Fibroblast of lung (primary cell): ENCODE results near the gene CFAP61. TPM values are rescaled to one million over a fixed set of nuclear protein-coding genes. Genes with fewer than 3 reads are reported as not detected.

Source experiments
- DNase-seq, 2 donors: peaks; one replicate each; pipeline versions ENCODE4 v3.0.0 to v3.0.0-alpha.2; 2010; ENCODE audit warnings: low read depth in 2 of 2
- H2AFZ ChIP-seq: 2 replicates; pipeline ENCODE4 v1.5.1; 2012; ENCODE audit warnings: low read length, control low read depth, inconsistent platforms
- H3K27ac ChIP-seq: 2 replicates; pipeline ENCODE4 v1.5.1; 2011; ENCODE audit warnings: low read length, control low read depth; ENCODE audit not compliant: insufficient read depth
- H3K27me3 ChIP-seq: 2 replicates; pipeline ENCODE4 v1.5.1; 2011; ENCODE audit warnings: mild to moderate bottlenecking, low read length; ENCODE audit not compliant: control insufficient read depth, insufficient read depth
- H3K36me3 ChIP-seq: 2 replicates; pipeline ENCODE4 v1.5.1; 2011; ENCODE audit warnings: low read length; ENCODE audit not compliant: control insufficient read depth, insufficient read depth
- H3K4me1 ChIP-seq: 2 replicates; pipeline ENCODE4 v1.5.1; 2011; ENCODE audit warnings: low read length; ENCODE audit not compliant: control insufficient read depth, insufficient read depth; ENCODE audit errors: extremely low read depth
- H3K4me2 ChIP-seq: 2 replicates; pipeline ENCODE4 v1.5.1; 2011; ENCODE audit warnings: low read length, control low read depth; ENCODE audit not compliant: insufficient read depth; ENCODE audit errors: extremely low read depth
- H3K4me3 ChIP-seq, 4 experiments: fragments of 200-600 bp in 1 of 4; sonication (generic) in 1 of 4; replicated peaks in 1 of 4; 2 replicates each; pipeline ENCODE4 v1.5.1; 2011 to 2016; ENCODE audit warnings: low read length in 4 of 4, low read depth in 3 of 4, mild to moderate bottlenecking in 3 of 4, control low read depth in 2 of 4, inconsistent platforms in 1 of 4, mixed read lengths in 1 of 4; ENCODE audit not compliant: insufficient read depth in 1 of 4; ENCODE audit errors: control extremely low read depth in 1 of 4
- H3K79me2 ChIP-seq: 2 replicates; pipeline ENCODE4 v1.5.1; 2012; ENCODE audit warnings: mild to moderate bottlenecking, low read length, inconsistent platforms; ENCODE audit not compliant: control insufficient read depth, insufficient read depth
- H3K9ac ChIP-seq: 2 replicates; pipeline ENCODE4 v1.5.1; 2011; ENCODE audit warnings: mild to moderate bottlenecking, low read length, control low read depth; ENCODE audit not compliant: insufficient read depth
- H3K9me3 ChIP-seq: 2 replicates; pipeline ENCODE4 v1.5.1; 2012; ENCODE audit warnings: low read depth, low read length; ENCODE audit not compliant: control insufficient read depth, insufficient read depth
- H4K20me1 ChIP-seq: 2 replicates; pipeline ENCODE4 v1.5.1; 2011; ENCODE audit warnings: low read length; ENCODE audit not compliant: control insufficient read depth, insufficient read depth; ENCODE audit errors: extremely low read depth
- EZH2 ChIP-seq: IDR thresholded peaks from 2 replicates; pipeline ENCODE4 v1.5.1; 2012; ENCODE audit warnings: low read length, control low read depth, mild to moderate bottlenecking; ENCODE audit errors: missing control alignments
- polyA plus RNA-seq, 2 donors: library from polyadenylated mRNA; depleted of rRNA in 1 of 2; stranded (reverse) in 1 of 2; unstranded in 1 of 2; fragments of >200 nt; gene quantifications; 2 replicates each; pipeline ENCODE4 v1.2.1, GENCODE V29; 2011 to 2012; ENCODE audit warnings: missing spikeins in 1 of 2
- total RNA-seq: library from RNA; depleted of rRNA; stranded (reverse); fragments of >200 nt; gene quantifications from 2 replicates; pipeline ENCODE4 v1.2.1, GENCODE V29; 2014
- TF ChIP-seq, protein P1 (sequence below), 2 donors: IDR thresholded peaks in 1 of 2; conservative IDR thresholded peaks in 1 of 2; 1 replicate in 1 of 2; 2 replicates in 1 of 2; pipeline ENCODE4 v1.5.1; 2011 to 2012; ENCODE audit warnings: low read length in 2 of 2, control low read depth in 1 of 2, inconsistent platforms in 1 of 2, low read depth in 1 of 2, mild to moderate bottlenecking in 1 of 2

The CFAP61 gene
- total and polyA plus RNA-seq, 2 donors (not counting 1 experiment from before 2014, with no cell fraction given) = not detected

DNA sequence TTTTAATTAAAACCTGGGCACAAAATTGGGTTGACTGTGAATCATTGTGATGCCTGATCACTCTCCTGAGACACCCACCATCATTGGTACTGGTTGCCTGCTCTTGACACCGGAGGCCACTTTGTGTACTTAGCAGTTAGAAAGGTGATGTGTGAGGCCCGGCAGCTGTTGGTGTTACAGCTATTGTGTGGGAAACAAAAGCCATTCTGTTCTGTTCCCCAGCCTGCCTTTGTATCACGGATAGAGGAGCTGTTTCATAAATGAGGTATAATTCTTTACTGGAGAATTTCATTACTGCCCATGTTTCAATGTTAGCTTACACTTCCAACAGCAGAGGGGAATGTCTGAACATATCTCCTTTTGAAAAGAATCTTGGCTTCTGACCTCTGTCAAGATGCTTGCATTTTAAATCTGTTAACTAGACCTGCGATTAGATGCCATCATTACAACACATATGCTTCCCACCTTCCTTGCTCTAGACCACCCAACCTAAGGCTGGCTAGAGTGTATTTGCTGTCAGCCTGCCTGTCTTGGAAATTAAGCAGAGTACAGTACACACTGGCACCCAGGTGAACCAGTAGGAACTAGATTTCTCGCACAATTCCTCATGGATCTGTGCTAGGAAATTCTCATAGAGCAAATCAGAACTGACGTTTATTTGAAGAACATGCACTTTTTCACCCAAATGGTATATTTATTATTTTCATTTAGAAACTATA lies 173.2 kb downstream of the CFAP61 start:
- no peak for DNase-seq
- TF ChIP-seq, protein P1, sequence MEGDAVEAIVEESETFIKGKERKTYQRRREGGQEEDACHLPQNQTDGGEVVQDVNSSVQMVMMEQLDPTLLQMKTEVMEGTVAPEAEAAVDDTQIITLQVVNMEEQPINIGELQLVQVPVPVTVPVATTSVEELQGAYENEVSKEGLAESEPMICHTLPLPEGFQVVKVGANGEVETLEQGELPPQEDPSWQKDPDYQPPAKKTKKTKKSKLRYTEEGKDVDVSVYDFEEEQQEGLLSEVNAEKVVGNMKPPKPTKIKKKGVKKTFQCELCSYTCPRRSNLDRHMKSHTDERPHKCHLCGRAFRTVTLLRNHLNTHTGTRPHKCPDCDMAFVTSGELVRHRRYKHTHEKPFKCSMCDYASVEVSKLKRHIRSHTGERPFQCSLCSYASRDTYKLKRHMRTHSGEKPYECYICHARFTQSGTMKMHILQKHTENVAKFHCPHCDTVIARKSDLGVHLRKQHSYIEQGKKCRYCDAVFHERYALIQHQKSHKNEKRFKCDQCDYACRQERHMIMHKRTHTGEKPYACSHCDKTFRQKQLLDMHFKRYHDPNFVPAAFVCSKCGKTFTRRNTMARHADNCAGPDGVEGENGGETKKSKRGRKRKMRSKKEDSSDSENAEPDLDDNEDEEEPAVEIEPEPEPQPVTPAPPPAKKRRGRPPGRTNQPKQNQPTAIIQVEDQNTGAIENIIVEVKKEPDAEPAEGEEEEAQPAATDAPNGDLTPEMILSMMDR (conservative IDR thresholded peaks at IDR 0.05 in 1 of 2, IDR thresholded peaks at IDR 0.05 in 1 of 2; ENCODE audit: low read depth in 1 of 2, low read length in 2 of 2) = no peak
- no peak for TF ChIP-seq EZH2
- no peaks in the 10 kb centered on the region for H3K36me3 ChIP-seq
- no peak overlapping the region for H3K9ac ChIP-seq
- H3K4me2 ChIP-seq = no peak overlapping the region
- H3K4me1 ChIP-seq = no peaks in the 10 kb centered on the region
- H3K9me3 ChIP-seq = no peaks in the 10 kb centered on the region
- H4K20me1 ChIP-seq = no peaks in the 10 kb centered on the region
- no peak overlapping the region for H3K27ac ChIP-seq
- H3K4me3 ChIP-seq = no peak overlapping the region
- no peak overlapping the region for H2AFZ ChIP-seq
- no peaks in the 10 kb centered on the region for H3K27me3 ChIP-seq
- H3K79me2 ChIP-seq = no peaks in the 10 kb centered on the region

DNA sequence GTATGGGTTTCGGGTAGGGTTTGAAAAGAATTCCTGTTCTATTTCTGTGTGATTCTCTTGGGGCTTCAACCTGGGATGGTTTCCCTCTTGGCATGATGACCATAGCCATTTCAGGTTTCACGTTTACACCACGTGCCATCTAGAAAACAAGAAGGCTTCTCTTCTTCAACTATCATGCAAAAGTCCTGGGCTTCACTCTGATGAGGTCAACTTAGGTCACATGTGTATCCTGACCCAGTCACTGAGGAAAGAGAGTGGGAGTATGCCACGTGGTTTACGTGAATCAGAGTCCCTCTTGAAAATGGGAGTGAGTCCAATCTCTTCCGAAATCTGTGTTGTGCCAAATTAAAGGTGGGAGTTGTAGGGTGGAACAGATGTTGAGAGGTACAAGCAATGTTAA lies 174.2 kb downstream of the CFAP61 start:
- Histone ChIP-seq H3K27ac (no peak overlapping the region), H4K20me1 (no peaks in the 10 kb centered on the region), H3K4me1 (no peaks in the 10 kb centered on the region), H3K27me3 (no peaks in the 10 kb centered on the region), H3K36me3 (no peaks in the 10 kb centered on the region), H2AFZ (no peak overlapping the region), H3K79me2 (no peaks in the 10 kb centered on the region), H3K9me3 (no peaks in the 10 kb centered on the region), H3K4me3 (no peak overlapping the region), H3K9ac (no peak overlapping the region), H3K4me2 (no peak overlapping the region)
- TF ChIP-seq EZH2 = no peak
- TF ChIP-seq, protein P1 (conservative IDR thresholded peaks at IDR 0.05 in 1 of 2, IDR thresholded peaks at IDR 0.05 in 1 of 2; ENCODE audit: low read depth in 1 of 2, low read length in 2 of 2) = no peak
- DNase-seq = no peak

- TF ChIP-seq, protein P1 (conservative IDR thresholded peaks at IDR 0.05 in 1 of 2, IDR thresholded peaks at IDR 0.05 in 1 of 2; ENCODE audit: low read depth in 1 of 2, low read length in 2 of 2) = no peak
- no peak for TF ChIP-seq EZH2
Measured at GRCh38 chr20:20227013-20227571, 174.8 kb downstream of the CFAP61 start.

More at GRCh38 chr20:20227013-20227571, 174.8 kb downstream of the CFAP61 start:
- Histone ChIP-seq H3K4me2 (no peak overlapping the region), H3K4me1 (no peaks in the 10 kb centered on the region), H2AFZ (no peak overlapping the region), H3K36me3 (no peaks in the 10 kb centered on the region), H3K79me2 (no peaks in the 10 kb centered on the region), H3K27ac (no peak overlapping the region), H3K4me3 (no peak overlapping the region), H4K20me1 (no peaks in the 10 kb centered on the region), H3K9me3 (no peaks in the 10 kb centered on the region), H3K9ac (no peak overlapping the region), H3K27me3 (no peaks in the 10 kb centered on the region)
- no peak for DNase-seq
